Loucy (cell line): Measurements from ENCODE around the gene GALNT11.

ENCODE experiments used
- EZH2phosphoT487 ChIP-seq: fragments of 200-600 bp; IDR thresholded peaks from 2 replicates; pipeline ENCODE4 v1.6.1; 2018; ENCODE audit warnings: antibody characterized with exemption, mild to moderate bottlenecking, moderate library complexity, borderline replicate concordance
- TF ChIP-seq, protein P1 (sequence below): fragments of 200-600 bp; sonication (generic); conservative IDR thresholded peaks from 2 replicates; pipeline ENCODE4 v1.5.1; 2014; ENCODE audit warnings: mild to moderate bottlenecking, antibody characterized with exemption, low read length

DNA sequence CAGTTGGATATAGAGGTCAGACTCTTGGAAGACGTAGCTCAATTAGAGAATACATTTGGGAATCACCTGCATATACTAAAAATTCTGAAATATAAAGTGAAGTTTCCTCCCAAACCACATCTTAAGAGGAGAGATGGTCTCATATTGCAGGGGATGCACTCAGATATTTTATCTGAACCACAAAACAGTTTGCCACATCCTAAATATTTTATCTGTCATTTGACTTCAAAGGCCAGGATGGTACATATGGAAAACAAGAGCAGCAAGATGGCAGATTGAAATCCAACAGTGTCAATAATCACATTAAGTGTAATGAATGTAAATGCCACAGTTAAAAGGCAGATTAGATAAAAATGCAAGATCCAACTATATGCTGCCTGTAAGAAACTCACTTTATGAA, 97.1 kb downstream of the GALNT11 start:
- TF ChIP-seq, protein P1, sequence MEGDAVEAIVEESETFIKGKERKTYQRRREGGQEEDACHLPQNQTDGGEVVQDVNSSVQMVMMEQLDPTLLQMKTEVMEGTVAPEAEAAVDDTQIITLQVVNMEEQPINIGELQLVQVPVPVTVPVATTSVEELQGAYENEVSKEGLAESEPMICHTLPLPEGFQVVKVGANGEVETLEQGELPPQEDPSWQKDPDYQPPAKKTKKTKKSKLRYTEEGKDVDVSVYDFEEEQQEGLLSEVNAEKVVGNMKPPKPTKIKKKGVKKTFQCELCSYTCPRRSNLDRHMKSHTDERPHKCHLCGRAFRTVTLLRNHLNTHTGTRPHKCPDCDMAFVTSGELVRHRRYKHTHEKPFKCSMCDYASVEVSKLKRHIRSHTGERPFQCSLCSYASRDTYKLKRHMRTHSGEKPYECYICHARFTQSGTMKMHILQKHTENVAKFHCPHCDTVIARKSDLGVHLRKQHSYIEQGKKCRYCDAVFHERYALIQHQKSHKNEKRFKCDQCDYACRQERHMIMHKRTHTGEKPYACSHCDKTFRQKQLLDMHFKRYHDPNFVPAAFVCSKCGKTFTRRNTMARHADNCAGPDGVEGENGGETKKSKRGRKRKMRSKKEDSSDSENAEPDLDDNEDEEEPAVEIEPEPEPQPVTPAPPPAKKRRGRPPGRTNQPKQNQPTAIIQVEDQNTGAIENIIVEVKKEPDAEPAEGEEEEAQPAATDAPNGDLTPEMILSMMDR: no peak
- no peak for TF ChIP-seq EZH2phosphoT487
